ENCODE data around the gene HLF. TPM values are rescaled to one million over a fixed set of nuclear protein-coding genes. Genes with fewer than 3 reads are reported as not detected.
A peak's percentile ranks its signal among the peaks of the same experiment; 100 is the strongest.

The HLF gene
- total and polyA plus RNA-seq, 2 experiments from 2014 or later: 0.29 to 0.74 TPM

DNA sequence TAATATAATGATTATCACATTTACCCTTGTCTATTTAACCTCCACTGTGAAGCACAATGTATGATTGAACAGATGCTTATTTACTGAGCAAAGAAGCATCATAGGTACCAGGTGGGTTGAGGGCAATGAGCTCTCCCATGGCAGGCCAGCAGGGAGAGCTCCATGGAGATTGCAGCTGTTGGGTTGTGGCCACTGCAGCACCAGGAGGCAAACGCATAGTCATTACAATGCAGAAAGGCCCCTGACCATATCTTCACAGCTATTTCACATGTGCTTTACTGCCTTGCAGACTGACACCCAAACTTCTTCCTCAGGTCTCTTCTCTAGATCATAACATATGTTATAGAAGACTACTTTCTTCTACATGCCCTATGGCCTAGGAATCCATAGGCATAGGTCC is 81.9 kb downstream of the HLF start:
- DNase-seq (ENCODE audit: low read depth in 1 of 2, low spot score in 1 of 2): no peak
- Histone ChIP-seq H3K27ac (no peak overlapping the region), H3K4me3 (no peak overlapping the region), H3K9me3 (ENCODE audit: low read depth) (no peaks in the 10 kb centered on the region), H3K36me3 (no peaks in the 10 kb centered on the region), H3K27me3 (no peaks in the 10 kb centered on the region), H3K4me1 (ENCODE audit: low read depth) (no peaks in the 10 kb centered on the region)
- TF ChIP-seq CTCF (IDR thresholded peaks at IDR 0.05; ENCODE audit: low read depth, low read length): no peak

DNA sequence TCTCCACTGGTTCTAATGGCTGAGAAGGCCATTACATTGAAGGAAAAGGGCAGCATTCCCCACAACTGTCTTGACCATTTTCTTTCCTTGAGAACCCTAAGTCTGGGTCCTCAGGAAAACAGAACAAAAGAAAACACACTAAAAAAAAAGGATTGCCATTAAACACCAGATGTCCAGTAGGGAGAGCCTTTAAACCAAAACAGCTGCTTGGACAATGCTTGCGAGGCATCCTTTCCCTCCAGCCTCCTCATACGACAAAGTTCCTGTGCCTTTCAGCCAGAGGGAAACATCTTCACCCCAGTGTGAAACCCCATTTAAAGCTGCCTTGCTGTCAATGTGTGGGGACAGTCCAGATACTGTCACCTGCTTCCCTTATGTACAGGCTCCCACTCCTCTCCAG is 82.6 kb downstream of the HLF start:
- H3K27me3 ChIP-seq: no peaks in the 10 kb centered on the region
- no peak for DNase-seq (ENCODE audit: low read depth in 1 of 2, low spot score in 1 of 2)

DNA sequence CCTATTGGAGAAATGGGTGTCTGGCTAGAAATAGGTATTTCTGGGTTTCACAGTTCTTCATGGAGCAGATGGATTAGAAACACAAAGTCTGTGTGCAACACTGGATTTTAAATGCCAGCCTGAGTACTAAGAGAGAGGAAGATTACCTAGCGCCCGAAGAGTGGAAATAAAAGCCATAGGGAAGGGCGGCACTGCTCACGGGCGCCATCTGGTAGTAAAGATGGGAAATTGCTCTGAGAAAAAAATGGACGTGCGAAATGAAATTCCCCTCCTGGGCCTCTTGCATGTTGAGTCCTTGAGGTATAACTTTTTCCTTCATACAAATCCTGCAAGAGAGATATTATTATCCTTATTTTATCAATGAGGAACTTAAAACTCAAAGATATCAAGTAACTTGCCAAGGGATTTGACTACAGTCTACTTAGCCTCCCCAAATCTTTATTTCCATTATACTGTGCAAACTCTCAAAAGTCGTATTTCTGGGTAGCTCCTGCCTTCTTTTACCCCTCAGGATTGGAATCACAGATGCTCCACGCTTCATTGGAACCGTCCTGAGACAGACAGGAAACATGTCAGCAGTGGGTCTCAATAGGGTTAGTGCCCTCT is 84.1 kb downstream of the HLF start:
- DNase-seq (ENCODE audit: low read depth in 1 of 2, low spot score in 1 of 2): peak; percentile 68 to 75
- H3K4me1 ChIP-seq (ENCODE audit: low read depth): no peaks in the 10 kb centered on the region
- no peak overlapping the region for H3K4me3 ChIP-seq

More for the DNA sequence above, 82.6 kb downstream of the HLF start:
- Histone ChIP-seq H3K27ac (no peak overlapping the region), H3K4me1 (ENCODE audit: low read depth) (no peaks in the 10 kb centered on the region), H3K4me3 (no peak overlapping the region), H3K9me3 (ENCODE audit: low read depth) (no peaks in the 10 kb centered on the region), H3K36me3 (no peaks in the 10 kb centered on the region)
- no peak for TF ChIP-seq CTCF (IDR thresholded peaks at IDR 0.05; ENCODE audit: low read depth, low read length)

DNA sequence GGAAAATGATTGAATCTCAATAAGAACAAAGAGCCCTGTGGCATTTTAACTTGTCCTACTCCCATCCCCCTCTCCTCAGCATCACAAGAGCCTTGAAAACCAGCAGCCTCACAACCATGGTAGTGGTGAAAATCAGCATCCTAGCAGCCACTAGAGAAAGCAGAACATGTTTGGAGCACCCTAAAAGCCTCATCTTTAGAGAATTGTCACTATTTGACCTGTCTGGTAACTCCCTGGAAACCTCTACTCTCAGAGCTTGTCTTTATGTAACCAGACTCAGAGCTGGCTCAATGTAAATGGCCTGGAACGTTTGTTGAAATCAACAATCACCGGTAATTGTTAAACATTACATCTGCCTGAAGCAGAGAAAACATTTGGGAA is 86.1 kb downstream of the HLF start:
- DNase-seq (ENCODE audit: low read depth in 1 of 2, low spot score in 1 of 2): no peak
- no peak for TF ChIP-seq CTCF (IDR thresholded peaks at IDR 0.05; ENCODE audit: low read depth, low read length)
- no peaks in the 10 kb centered on the region for H3K9me3 ChIP-seq (ENCODE audit: low read depth)
- H3K36me3 ChIP-seq: no peaks in the 10 kb centered on the region
- H3K4me3 ChIP-seq: no peak overlapping the region
- H3K27me3 ChIP-seq: no peaks in the 10 kb centered on the region
- no peaks in the 10 kb centered on the region for H3K4me1 ChIP-seq (ENCODE audit: low read depth)
- H3K27ac ChIP-seq: no peak overlapping the region

More for the DNA sequence above, 84.1 kb downstream of the HLF start:
- Histone ChIP-seq H3K27me3 (no peaks in the 10 kb centered on the region), H3K36me3 (no peaks in the 10 kb centered on the region), H3K9me3 (ENCODE audit: low read depth) (no peaks in the 10 kb centered on the region), H3K27ac (no peak overlapping the region)
- TF ChIP-seq CTCF (IDR thresholded peaks at IDR 0.05; ENCODE audit: low read depth, low read length): peak; percentile 86

DNA sequence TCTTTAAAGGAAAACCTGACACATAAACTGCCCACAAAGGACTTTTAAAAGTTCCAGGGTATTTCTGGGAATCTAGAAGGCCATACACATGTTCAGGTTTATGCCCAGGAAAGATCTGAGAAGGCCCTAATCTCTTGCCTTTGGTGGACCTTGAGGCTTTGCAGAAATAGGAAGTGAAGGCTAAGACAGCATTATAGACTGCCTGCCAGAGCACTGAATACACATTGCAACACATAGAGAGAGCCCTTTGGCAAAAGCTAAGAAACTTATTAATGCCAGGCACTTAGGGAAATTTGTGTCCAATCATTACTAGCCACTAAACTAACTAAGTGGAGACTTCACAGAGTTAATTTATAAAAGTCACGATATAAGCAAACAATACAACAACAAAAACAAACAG is 86.5 kb downstream of the HLF start:
- H3K27me3 ChIP-seq: no peaks in the 10 kb centered on the region
- H3K9me3 ChIP-seq (ENCODE audit: low read depth): no peaks in the 10 kb centered on the region
- TF ChIP-seq CTCF (IDR thresholded peaks at IDR 0.05; ENCODE audit: low read depth, low read length): no peak
- no peak overlapping the region for H3K27ac ChIP-seq
- no peaks in the 10 kb centered on the region for H3K36me3 ChIP-seq
- H3K4me1 ChIP-seq (ENCODE audit: low read depth): no peaks in the 10 kb centered on the region
- no peak overlapping the region for H3K4me3 ChIP-seq
- peak in 1 of 2 donors; percentile 12 for DNase-seq (ENCODE audit: low read depth in 1 of 2, low spot score in 1 of 2)
